ENCODE measurements around the gene EIF4ENIF1.
A peak's percentile ranks its signal among the peaks of the same experiment; 100 is the strongest.
"Not testable (repeated sequence)": the region's sequence is repeated elsewhere in the genome, so short reads cannot be mapped to it uniquely, and the experiment has no call there.

The EIF4ENIF1 gene

GRCh38 chr22:31442768-31443489 is 46.7 kb downstream of the EIF4ENIF1 start:
- FAIRE-seq (no peak), DNase-seq (ENCODE audit: low spot score) (no peak)

GRCh38 chr22:31441652-31442051 is 48.0 kb downstream of the EIF4ENIF1 start:
- FAIRE-seq (no peak), DNase-seq (ENCODE audit: low spot score) (no peak)

DNA sequence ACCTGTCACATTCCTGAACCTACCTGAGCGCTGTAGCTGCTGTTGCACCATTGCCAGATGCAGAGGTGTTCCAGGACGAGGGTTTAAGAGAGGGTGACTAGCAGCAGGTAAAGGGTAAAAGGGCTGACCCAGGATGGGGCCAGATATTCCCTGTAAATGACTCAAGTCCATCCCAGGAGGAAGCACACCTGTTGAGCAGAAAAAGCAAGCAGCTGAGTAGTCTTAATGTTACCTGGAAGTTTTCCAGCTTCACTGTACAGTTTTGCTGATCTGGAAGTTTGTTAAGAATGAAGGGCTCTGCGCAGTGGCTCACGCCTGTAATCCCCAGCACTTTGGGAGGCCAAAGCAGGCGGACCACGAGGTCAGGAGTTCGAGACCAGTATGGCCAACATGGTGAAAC is 49.0 kb downstream of the EIF4ENIF1 start:
- FAIRE-seq (no peak), DNase-seq (ENCODE audit: low spot score) (no peak)

DNA sequence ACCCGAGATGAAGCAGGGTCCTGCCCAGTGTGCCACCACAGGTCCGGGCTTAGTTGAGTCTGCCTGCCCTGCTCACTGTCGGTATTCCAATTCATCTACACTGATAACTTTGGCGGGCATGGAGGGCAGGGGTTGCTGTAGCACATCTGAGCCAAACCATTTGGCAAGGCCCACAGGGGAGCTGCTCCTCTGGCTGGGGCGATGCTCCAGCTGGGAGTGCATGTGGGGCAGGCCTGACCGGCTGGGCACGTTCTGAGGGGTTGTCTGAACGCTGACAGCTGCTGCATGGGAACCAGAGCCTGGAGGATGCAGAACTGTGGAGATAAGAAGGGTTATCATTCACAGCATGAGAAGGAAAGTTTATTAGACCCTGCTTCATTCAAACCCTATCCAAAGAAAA is 49.8 kb downstream of the EIF4ENIF1 start:
- FAIRE-seq (no peak), DNase-seq (ENCODE audit: low spot score) (no peak)

DNA sequence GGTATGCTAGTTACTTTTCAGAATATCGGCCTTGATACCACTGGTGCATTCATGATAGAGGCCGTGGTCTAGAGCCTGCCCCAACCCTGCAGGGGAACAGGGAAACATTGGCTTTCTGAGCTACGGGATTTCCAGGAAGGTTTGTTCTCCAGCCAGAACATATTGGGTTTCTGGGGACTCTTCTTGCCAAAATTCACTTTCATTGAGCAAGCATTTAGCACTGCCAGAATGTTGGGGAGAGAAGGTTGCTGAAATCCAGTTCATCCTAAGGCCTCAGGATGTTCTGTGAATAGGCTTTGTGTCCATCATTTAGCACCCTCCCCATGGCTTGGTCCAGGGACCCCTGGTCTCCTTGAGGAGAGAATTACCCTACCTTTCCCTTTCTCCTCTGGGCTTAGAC is 53.5 kb downstream of the EIF4ENIF1 start:
- DNase-seq (ENCODE audit: low spot score): no peak

GRCh38 chr22:31431950-31432349 is 57.7 kb downstream of the EIF4ENIF1 start:
- FAIRE-seq: no peak
- DNase-seq (ENCODE audit: low spot score): no peak

More for the DNA sequence above, 53.5 kb downstream of the EIF4ENIF1 start:
- no peak for FAIRE-seq

DNA sequence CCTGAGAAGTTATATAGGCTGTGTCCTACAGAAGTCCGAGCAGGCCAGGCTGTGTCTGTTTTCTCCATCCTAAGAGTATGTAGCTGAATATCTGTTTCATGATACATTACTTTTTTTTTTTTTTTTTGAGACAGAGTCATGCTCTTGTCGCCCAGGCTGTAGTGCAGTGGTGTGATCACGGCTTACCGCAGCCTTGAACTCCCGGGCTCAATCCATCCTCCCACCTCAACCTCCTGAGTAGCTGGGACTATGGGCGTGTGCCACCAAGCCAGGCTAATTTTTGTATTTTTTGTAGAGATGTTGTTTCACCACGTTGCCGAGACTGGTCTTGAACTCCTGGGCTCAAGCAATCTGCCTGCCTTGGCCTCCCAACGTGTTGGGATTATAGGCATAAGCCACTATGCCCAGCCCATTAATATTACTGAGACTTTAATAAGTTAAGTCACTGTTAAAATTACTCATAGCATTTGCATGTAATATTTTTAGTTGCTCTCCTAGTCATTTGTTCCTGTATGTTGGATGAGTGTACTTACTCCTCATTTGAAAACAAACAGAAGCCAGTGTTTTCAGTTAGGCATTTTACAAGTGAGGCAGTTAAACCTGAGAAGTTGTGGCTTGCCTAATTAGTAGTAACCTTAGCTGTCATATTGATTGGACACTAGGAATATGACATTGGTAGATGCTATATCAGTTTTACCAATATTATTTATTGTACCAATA is 64.2 kb downstream of the EIF4ENIF1 start:
- DNase-seq (ENCODE audit: low spot score): no peak
- FAIRE-seq: no peak

- DNase-seq (ENCODE audit: low spot score); FAIRE-seq: not testable (repeated sequence)
Observed at GRCh38 chr22:31402350-31402749, 87.3 kb downstream of the EIF4ENIF1 start.

GRCh38 chr22:31400023-31400397 is 89.6 kb downstream of the EIF4ENIF1 start:
- DNase-seq (ENCODE audit: low spot score): no peak

GRCh38 chr22:31399211-31400022 is 90.2 kb downstream of the EIF4ENIF1 start, which contains the start of gene DRG1:
TSS of gene DRG1 (plus strand) at chr22:31399604. CDS start at chr22:31399684, 80 bp downstream.
- peak; percentile 87 for DNase-seq (ENCODE audit: low spot score)

More at GRCh38 chr22:31400023-31400397, 89.6 kb downstream of the EIF4ENIF1 start:
- FAIRE-seq: no peak

DNA sequence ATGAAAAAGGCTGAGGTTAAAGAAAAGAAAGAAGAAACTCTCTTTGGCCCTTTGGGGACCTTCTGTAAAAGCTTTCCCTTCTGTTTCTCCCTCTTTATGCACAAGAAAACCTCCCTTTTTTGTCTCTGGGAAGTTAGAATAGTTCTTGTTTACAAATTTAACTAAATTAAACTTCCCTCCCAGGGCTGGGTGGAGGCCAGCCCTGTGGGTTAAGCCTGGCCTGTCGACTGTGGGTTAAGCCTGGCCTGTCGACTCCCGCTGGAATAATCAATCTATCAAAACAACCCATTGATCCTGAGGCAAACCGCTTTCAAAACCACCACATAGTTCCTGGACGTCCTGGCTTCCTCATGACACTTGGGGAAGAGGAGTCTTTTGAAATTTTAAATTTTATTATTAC is 91.4 kb downstream of the EIF4ENIF1 start:
- DNase-seq (ENCODE audit: low spot score): no peak

More at GRCh38 chr22:31399211-31400022, 90.2 kb downstream of the EIF4ENIF1 start, which contains the start of gene DRG1:
- FAIRE-seq: peak; percentile 59

DNA sequence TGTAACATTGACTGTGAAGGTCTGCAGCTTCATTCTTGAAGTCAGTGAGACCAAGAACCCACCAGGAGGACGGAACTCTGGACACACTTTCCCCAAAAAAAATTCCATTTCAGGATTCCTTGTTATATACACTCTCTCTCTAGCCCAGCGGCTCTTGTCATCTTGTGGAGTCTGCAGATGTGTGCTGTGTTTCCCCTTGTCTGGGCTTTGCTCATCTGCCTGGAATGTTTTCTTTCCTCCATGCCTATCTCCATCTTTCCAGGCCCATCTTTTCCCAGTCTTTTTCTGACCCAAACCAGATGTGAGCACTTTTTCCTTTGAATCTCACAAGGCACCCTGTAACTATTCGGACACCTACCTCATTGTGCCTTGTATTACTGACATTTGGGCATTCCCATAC is 95.3 kb downstream of the EIF4ENIF1 start:
- no peak for DNase-seq (ENCODE audit: low spot score)
- FAIRE-seq: no peak

More for the DNA sequence above, 91.4 kb downstream of the EIF4ENIF1 start:
- FAIRE-seq: no peak

GRCh38 chr22:31393893-31394292 is 95.7 kb downstream of the EIF4ENIF1 start:
- no peak for FAIRE-seq

More at GRCh38 chr22:31393893-31394292, 95.7 kb downstream of the EIF4ENIF1 start:
- DNase-seq (ENCODE audit: low spot score): no peak
